GM21529 (cell line): ENCODE results near the gene LHB.

Source experiments
- ATAC-seq: cut with Tn5 transposase; IDR thresholded peaks from one replicate; pipeline ENCODE4 v1.9.1; 2021; ENCODE audit not compliant: unreplicated experiment

The LHB gene

DNA sequence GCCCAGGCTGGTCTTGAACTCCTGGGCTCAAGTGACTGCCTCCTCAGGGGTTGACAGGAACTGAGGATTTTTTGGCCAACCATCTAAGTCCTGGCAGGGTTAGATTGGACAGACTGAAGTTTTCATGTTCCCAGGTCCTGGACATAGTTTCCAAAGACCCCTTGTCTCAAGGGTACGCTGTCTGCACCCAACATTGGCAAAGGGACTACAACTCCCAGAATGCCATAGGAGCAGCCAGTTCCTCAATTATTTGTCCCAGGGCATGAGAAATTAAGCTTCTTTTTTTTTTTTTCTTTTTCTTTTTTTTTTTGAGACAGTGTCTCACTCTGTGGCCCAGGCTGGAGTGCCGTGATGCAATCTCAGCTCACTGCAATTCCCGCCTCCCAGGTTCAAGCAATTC lies 30.7 kb downstream of the LHB start:
- no peak for ATAC-seq

DNA sequence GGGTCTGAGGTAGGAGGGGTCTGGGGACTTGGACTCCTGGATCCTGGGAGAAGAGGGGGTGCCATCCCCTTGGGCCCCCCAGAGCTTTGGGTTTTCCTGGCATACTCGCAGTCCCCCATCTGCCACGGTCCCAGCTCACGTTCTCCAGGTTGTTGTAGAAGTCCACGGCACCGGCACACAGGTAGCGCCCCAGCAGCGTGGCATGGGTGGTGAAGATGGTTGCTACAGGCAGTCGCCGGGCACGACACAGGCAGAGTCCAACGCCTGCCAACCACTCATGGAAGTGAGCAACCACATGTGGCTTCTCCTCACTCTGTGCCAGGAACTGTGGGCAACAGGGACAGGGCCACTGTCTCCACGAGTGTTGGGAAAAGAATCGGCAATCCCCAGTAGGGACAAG lies 31.2 kb downstream of the LHB start:
- ATAC-seq: no peak

DNA sequence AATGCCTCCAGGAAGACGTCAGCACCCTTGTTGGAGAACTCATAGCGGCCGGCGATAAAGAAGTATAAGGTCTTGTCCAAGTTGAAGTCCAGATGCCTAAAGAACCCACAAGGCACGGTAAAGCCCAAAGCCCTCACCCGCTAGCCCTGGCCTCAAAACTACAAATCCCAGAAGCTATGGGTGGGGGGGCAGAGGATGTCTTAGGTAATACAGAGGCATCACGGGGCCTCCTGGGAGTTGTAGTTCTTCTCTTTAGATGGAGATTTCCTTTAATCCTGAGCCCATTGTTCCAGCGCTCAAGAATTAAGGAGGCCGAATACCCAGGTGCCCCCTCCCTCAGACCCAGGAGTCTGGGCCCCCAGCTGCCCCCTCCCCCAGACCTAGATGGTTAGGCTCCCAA lies 34.6 kb downstream of the LHB start:
- no peak for ATAC-seq

DNA sequence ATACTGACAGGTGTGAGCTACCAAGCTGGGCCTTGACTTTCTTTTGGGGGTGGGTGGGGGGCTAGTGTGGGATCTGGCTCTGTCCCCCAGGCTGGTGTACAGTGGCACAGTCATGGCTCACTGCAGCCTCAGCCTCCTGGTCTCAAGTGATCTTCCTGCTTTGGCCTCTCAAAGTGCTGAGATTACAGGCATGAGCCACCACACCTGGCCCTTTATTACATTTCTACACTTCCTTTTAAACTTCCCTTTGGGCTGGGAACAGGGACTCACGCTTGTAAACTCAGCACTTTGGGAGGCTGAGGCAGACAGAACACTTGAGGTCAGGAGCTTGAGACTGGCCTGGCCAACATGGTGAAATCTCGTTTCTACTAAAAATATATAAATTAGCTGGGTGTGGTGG lies 39.8 kb downstream of the LHB start:
- ATAC-seq: no peak

DNA sequence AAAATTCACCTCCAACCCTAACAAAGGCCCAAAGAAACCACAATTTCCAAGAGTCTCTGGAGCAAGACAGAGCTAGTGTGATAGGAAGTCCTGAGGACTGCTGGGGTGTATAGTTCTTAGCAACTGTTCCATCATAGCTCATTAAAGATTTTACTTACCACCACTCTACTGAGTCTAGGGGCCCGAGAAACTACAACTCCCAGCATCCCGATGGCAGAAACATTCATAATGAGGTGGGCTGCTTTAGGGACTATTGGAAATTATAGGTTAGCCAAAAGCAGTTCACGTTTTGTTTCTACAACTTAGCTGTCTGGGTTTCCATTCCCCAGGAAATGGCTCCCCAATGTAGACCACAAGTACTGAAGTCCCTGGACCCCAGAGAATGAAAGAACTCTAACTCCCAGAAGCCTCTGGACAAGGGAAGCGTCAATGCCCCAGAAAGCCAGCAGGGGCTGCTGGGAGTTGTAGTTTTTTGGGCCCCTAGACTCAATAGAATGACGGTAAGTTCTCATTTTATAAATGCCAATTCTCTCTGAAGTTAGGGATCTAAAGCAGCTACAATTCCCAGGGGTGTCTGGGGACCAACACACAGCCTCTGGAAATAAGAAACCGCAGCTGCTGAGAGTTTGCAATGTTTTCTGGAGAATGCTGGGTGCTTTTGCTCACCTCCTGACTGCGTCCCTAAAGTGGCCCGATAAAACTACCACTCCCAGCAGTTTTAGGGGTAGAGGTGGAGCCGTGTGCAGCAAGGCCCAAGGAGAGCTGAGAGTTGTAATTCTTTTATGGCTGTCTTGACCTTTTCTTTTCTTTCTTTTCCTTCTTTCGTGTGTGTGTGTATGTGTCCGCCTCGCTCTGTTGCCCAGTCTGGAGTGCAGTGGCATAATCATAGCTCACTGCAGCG lies 40.7 kb downstream of the LHB start:
- no peak for ATAC-seq

DNA sequence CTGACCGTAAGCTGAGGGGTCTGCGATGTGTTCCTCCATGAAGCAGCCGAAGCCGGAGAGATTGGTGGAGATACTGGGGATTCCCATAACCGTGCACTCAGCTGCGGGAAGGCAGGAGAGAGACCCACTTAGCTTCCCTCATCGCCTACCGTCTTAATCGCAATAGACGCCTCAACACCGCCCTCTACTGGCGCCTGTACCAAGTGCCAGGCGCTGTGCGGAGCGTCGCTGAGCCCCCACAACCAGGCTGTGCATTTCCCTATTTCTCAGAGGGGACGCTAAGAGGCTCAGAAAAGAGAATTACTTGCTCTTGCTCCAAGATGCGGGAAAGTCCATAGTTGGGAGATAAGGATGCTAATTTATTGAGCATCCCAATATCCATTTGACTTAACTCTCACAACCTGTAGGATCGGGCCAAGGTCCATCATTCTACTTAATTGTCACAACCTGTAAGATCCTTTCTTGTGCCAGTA lies 45.9 kb downstream of the LHB start:
- no peak for ATAC-seq

DNA sequence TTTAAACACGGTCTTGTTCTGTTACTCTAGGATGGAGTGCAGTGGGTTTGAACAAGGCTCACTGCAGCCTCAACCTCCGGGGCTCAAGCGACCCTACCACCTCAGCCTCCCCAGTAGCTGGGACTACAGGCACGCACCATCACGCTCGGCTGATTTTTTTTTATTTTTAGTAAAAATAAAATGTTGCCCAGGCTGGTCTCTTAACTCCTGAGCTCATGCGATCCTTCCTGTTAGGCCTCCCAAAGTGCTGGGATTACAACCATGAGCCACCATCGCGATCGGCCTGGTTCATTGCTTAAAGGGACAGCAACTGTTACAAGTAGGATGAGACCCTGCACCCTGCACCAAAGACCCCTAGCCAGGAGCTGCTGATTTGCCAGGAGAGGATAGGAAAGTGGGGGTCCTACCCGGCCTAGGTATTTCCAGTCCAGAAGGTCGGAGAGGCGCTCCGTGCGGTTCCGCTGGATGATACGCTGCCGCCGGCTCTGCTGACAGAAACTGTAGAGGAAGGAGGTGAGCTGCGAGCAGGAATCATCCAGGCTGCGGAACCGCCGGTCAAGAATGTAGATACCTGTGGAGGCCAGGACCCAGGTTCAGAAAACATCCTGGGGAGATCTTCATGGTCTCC lies 46.6 kb downstream of the LHB start:
- no peak for ATAC-seq

DNA sequence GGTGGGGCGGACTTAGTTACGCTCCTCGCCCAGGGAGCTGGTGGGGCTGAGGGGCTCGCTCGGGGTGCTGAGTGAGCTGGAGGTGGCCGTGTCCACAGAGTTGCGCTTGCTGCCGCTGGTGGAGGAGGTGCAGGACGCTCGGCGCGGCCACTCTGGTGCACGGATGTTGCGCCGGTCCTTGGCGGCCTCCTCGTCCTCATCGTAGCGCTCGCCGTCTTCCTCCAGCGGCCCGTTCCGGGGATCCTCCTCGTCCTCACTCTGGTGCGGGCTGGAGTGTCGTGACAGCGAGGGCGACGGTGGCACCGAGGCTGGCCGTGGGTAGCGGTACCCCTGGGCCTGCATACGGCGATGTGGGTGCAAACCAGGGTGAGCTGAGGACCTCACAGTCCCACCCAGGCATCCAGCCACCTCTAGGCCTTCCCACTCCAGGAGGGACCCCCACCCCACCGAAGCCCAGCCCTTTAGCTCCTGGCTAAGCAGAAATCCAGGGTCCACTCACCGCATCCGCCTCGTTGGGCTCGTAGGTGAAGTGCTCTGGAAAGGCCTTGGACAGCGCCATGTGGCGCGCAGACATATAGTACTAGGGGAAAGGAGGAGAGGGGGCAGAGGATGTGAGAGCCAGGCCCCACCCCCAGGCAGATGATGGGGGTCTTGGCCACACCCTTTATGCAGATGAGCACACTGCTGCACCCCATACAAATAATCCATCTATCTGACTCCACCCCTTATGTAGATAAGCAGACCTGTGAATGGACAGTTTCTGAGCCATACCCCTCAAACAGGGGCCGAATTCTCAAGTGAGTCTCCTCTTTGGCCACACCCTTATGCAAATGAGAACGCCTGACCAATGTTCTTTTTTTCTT lies 47.4 kb downstream of the LHB start:
- ATAC-seq: no peak

DNA sequence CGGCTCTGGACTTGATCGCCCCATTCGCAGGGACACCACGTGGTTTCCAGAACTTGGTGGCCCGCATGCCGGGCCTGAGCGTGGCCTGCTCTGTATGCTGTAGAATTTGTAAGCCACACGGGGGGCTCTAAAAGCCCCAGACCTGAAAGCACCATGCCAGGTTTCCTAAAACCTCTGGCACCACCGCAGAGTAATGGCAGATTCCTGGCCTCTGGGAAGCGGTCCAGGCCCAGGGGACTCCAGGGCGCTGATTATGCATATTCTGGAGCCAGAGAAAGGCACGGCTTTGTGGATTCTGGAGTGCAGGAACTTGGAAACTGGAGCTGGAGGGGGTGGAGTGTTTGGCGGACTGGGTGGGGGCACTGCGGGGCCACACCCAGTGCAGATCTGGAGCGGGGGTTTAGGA lies 48.1 kb downstream of the LHB start:
- no peak for ATAC-seq

DNA sequence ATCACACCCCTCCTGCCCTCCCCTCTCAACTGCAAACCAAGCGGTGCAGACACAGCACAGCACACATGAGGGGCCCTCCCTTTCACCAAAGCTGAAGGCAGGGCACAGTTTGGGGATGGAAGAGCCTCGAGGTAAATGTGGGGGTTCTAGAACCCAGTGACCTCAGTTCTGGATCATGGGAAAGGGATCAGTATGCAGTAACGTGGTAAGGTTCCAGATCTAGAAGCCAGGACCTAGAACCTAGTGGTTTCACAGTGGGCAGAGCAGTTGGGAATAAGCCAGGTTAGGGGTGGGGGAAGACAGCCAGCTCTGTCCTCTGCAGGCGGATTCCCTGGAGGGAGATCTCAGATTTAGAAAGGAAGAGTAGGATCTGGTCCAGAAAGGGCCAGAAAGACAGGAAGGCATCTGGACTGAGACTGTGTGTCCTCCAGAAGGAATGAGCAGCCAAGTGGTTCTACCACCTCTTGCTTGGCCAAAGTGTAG lies 48.7 kb downstream of the LHB start:
- no peak for ATAC-seq

DNA sequence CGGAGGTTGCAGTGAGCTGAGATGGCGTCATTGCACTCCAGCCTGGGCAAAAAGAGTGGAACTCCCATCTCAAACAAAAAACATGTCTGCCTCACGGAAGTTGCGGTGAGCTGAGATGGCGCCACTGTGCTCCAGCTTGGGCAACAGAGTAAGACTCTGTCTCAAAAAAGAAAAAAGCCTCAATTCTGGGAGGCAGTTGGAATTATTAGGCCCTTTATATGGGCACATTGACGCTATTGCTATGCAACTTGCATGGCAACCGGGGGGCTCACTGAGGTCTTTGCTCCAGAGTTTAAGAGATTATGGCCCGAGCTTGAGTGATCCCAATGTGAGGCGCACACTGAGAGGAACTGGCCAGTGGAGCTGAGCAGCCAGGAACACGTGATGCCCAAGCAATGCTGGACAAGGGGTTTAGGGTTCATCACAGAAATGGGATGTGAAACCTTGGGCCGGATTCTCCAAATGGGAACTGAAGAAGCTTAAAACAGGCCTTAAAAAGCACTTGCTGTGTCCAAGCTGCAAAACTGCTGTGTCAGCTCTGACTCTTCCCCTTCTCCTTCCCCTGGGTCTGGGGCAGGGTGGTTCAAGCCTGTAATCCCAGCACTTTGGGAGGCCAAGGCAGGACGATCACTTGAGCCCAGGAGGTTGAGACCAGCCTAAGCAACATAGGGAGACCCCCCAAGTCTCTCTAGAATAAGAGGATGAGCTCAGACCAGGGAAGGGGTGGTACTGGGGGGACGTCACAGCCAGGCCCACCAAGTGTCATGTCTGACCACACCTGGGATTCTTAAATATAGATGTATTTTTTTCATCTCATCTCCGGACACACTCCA lies 49.3 kb downstream of the LHB start:
- ATAC-seq: no peak

DNA sequence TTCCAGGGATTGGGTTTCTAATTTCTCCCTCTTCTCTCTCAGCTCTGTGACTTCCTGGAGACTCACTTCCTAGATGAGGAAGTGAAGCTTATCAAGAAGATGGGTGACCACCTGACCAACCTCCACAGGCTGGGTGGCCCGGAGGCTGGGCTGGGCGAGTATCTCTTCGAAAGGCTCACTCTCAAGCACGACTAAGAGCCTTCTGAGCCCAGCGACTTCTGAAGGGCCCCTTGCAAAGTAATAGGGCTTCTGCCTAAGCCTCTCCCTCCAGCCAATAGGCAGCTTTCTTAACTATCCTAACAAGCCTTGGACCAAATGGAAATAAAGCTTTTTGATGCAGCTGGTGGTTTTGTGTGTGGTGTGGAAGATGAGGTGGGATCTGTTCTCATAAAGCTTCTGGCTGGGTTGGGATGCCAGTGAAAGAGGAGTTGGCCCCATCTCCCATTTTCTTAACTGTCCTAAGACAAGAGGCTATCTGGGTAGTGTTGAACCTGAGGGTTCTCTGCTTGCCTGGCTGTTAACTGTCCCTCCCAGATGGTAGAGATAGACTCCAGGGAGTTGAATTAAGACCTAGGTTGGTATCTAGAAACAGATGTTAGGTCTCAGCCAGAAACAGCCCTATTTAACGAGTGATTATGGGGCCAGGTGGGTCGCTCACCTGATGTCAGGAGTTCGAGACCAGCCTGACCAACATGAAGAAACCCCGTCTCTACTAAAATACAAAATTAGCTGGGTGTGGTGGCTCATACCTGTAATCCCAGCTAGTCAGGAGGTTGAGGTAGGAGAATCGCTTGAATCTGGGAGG lies 50.1 kb downstream of the LHB start:
- no peak for ATAC-seq
